Measurements from ENCODE around the gene CFAP61. TPM values are rescaled to one million over a fixed set of nuclear protein-coding genes. Genes with fewer than 3 reads are reported as not detected.

CFAP61 gene
- total RNA-seq, 1 donor from 2014 or later: not detected

DNA sequence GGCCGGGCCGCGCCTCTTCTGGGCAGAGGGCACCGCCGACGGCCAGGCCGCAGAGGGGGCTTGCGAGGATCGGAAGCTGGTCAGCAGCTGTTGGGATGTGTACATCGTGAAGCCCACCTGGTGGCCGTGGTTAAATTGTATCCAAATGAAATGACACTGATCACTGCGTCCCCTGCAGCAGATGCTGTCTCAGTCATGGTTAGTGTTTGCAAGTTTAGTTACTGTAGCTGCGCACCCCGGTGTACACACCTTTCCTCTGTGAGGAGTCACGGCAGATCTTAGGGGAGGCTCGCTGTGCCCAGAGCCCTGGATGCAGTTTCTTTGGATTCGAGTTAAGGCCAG, 34.5 kb upstream of the CFAP61 start:
- intact Hi-C loops (cut with DNase I): no loop called here
- Histone ChIP-seq H3K4me1 (peaks cover 27% of the 10 kb centered on the region), H3K9me3 (no peaks in the 10 kb centered on the region), H3K4me3 (peak overlapping the region; percentile 97), H3K36me3 (peaks cover 5% of the 10 kb centered on the region), H3K27ac (peak overlapping the region; percentile 80), H3K27me3 (no peaks in the 10 kb centered on the region)
- TF ChIP-seq, protein P1, sequence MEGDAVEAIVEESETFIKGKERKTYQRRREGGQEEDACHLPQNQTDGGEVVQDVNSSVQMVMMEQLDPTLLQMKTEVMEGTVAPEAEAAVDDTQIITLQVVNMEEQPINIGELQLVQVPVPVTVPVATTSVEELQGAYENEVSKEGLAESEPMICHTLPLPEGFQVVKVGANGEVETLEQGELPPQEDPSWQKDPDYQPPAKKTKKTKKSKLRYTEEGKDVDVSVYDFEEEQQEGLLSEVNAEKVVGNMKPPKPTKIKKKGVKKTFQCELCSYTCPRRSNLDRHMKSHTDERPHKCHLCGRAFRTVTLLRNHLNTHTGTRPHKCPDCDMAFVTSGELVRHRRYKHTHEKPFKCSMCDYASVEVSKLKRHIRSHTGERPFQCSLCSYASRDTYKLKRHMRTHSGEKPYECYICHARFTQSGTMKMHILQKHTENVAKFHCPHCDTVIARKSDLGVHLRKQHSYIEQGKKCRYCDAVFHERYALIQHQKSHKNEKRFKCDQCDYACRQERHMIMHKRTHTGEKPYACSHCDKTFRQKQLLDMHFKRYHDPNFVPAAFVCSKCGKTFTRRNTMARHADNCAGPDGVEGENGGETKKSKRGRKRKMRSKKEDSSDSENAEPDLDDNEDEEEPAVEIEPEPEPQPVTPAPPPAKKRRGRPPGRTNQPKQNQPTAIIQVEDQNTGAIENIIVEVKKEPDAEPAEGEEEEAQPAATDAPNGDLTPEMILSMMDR (IDR thresholded peaks at IDR 0.05): no peak
- no peak for ATAC-seq
- DNase-seq: no peak

- TF ChIP-seq, protein P1 (IDR thresholded peaks at IDR 0.05): no peak
- H3K27ac ChIP-seq: no peak overlapping the region
- H3K9me3 ChIP-seq: no peaks in the 10 kb centered on the region
- DNase-seq (no peak), ATAC-seq (no peak)
- peaks cover 11% of the 10 kb centered on the region for H3K36me3 ChIP-seq
- H3K4me3 ChIP-seq: peak overlapping the region; percentile 97
- H3K27me3 ChIP-seq: no peaks in the 10 kb centered on the region
- intact Hi-C loops (cut with DNase I): no loop called here
- H3K4me1 ChIP-seq: peaks cover 27% of the 10 kb centered on the region
Observed at GRCh38 chr20:20018366-20018765, 34.0 kb upstream of the CFAP61 start.

DNA sequence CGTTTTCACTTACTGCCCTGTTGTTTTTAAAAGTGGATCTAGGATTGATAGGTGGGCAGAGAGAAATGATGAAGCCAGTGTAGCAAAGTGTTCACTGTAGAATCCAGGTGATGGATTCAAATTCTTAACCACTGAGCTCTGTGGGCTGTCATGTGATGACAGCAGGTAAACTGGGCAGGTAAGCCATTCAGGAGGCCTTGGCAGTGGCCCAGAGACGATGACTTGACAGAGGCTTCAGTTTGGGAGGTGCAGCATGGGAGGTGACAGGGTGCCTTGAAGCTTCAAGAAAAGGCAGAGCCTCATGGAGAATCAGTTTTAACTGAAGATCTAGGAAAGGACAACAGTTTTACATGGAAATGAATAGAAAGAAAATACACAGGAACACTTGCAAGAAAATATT, 33.2 kb upstream of the CFAP61 start:
- H3K4me3 ChIP-seq: no peak overlapping the region
- intact Hi-C loops (cut with DNase I): no loop called here
- no peaks in the 10 kb centered on the region for H3K27me3 ChIP-seq
- peaks cover 14% of the 10 kb centered on the region for H3K36me3 ChIP-seq
- no peaks in the 10 kb centered on the region for H3K9me3 ChIP-seq
- peaks cover 27% of the 10 kb centered on the region for H3K4me1 ChIP-seq
- DNase-seq: no peak
- TF ChIP-seq, protein P1 (IDR thresholded peaks at IDR 0.05): no peak
- H3K27ac ChIP-seq: no peak overlapping the region
- no peak for ATAC-seq

DNA sequence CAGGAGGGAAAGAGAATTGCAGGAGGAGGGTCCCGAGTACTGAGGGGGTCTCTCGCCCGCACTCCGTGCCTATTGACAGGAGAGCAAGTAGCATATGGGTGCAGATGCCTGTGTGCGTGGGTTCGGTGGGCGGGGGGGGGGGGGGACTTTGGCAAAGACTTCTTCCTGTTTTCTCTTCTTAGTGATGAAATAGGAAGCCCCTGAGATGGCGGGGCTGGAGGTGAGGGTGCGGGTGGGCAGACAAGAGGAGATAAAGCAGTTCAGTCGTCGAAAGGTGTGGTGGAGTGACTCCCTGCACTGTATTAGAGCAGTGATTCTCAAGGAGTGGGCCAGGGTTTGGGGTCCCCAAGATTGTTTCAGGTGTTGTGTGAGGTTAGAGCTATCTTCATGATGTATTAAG, 31.4 kb upstream of the CFAP61 start:
- intact Hi-C loops (cut with DNase I): no loop called here
- Histone ChIP-seq H3K4me3 (no peak overlapping the region), H3K9me3 (no peaks in the 10 kb centered on the region), H3K27ac (no peak overlapping the region), H3K4me1 (peaks cover 21% of the 10 kb centered on the region), H3K36me3 (peaks cover 23% of the 10 kb centered on the region), H3K27me3 (no peaks in the 10 kb centered on the region)
- DNase-seq: no peak
- TF ChIP-seq, protein P1 (IDR thresholded peaks at IDR 0.05): no peak
- no peak for ATAC-seq

- TF ChIP-seq, protein P1 (IDR thresholded peaks at IDR 0.05): no peak
- Histone ChIP-seq H3K36me3 (peaks cover 31% of the 10 kb centered on the region), H3K9me3 (no peaks in the 10 kb centered on the region), H3K4me3 (no peak overlapping the region), H3K4me1 (peaks cover 16% of the 10 kb centered on the region), H3K27me3 (no peaks in the 10 kb centered on the region), H3K27ac (no peak overlapping the region)
- intact Hi-C loops (cut with DNase I): no loop called here
- no peak for ATAC-seq
- DNase-seq: no peak
Observed at GRCh38 chr20:20021835-20022234, 30.5 kb upstream of the CFAP61 start.

- TF ChIP-seq, protein P1 (IDR thresholded peaks at IDR 0.05): no peak
- intact Hi-C loops (cut with DNase I): no loop called here
- H3K27ac ChIP-seq: no peak overlapping the region
Observed at GRCh38 chr20:20022498-20022897, 29.8 kb upstream of the CFAP61 start.

More at GRCh38 chr20:20022498-20022897, 29.8 kb upstream of the CFAP61 start:
- Histone ChIP-seq H3K36me3 (peaks cover 38% of the 10 kb centered on the region), H3K27me3 (no peaks in the 10 kb centered on the region), H3K4me1 (peaks cover 15% of the 10 kb centered on the region), H3K4me3 (no peak overlapping the region), H3K9me3 (no peaks in the 10 kb centered on the region)
- DNase-seq (no peak), ATAC-seq (no peak)

Data from upper lobe of right lung (tissue), 1 donor.